AG10803 (cell line): ENCODE data around the gene CBARP.

ENCODE experiments used
- DNase-seq: peaks from one replicate; pipeline ENCODE4 v3.0.0; 2010; ENCODE audit warnings: low read depth
- H3K4me3 ChIP-seq: 2 replicates; pipeline ENCODE4 v1.5.1; 2011; ENCODE audit warnings: mild to moderate bottlenecking, low read length, control low read depth
- TF ChIP-seq, protein P1 (sequence below): conservative IDR thresholded peaks from 2 replicates; pipeline ENCODE4 v1.5.1; 2011; ENCODE audit warnings: mild to moderate bottlenecking, low read length, control low read depth, inconsistent platforms

Gene CBARP

GRCh38 chr19:1261538-1261797, 23.7 kb upstream of the CBARP start:
- no peak for DNase-seq
- TF ChIP-seq, protein P1, sequence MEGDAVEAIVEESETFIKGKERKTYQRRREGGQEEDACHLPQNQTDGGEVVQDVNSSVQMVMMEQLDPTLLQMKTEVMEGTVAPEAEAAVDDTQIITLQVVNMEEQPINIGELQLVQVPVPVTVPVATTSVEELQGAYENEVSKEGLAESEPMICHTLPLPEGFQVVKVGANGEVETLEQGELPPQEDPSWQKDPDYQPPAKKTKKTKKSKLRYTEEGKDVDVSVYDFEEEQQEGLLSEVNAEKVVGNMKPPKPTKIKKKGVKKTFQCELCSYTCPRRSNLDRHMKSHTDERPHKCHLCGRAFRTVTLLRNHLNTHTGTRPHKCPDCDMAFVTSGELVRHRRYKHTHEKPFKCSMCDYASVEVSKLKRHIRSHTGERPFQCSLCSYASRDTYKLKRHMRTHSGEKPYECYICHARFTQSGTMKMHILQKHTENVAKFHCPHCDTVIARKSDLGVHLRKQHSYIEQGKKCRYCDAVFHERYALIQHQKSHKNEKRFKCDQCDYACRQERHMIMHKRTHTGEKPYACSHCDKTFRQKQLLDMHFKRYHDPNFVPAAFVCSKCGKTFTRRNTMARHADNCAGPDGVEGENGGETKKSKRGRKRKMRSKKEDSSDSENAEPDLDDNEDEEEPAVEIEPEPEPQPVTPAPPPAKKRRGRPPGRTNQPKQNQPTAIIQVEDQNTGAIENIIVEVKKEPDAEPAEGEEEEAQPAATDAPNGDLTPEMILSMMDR = no peak; the same call in 1 of the 2 replicates
- H3K4me3 ChIP-seq = peak overlapping the region; percentile 74

DNA sequence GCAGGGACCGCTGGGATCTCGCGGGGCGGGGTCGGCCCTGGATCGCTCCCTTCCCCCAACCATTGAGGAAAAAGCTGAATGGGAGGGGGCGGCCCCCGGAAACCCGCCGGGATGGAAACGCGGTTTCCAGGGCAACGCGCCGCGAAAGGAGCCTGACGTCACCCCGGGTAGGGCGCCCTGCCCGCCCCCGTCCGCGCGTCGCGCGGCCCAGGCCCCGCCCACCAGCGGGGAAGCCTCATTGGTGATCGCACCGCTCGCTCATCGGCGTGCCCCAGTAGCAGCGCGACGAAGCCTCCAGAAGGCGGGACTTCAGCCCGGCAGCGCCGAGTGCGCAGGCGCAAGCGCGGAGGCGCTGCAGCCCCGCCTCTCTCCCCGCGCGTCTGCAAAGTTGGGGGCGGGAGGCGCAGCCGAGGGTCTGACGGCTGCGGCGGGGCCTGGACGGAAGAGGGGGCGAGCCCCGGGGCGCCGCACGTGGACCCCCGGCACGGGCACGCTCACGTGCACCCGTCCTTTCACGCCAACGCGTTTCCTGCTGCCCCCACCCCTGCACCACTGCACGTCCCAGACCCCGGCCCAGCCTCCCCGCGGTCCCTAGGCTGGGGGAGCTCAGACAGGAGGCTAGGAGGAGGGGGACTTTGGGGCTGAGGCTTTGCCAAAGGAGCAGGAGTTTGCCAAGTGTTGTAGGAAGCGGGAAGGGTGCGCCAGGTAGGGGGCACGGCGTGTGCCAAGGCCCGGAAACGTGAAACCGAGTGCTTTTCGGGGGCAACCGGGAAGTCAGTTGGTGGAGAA, 23.1 kb upstream of the CBARP start:
- H3K4me3 ChIP-seq = peak overlapping the region; percentile 74
- DNase-seq = peak; percentile 94
- TF ChIP-seq, protein P1 = no peak

- DNase-seq = no peak
- TF ChIP-seq, protein P1 = no peak
- peak overlapping the region; percentile 22; the same call in 1 of the 2 replicates for H3K4me3 ChIP-seq
Observed at GRCh38 chr19:1259876-1260748, 22.3 kb upstream of the CBARP start.

- H3K4me3 ChIP-seq = no peak overlapping the region
- TF ChIP-seq, protein P1 = no peak
- peak; percentile 71 for DNase-seq
Observed at GRCh38 chr19:1259206-1259875, 21.5 kb upstream of the CBARP start.

- H3K4me3 ChIP-seq = no peak overlapping the region
- no peak for DNase-seq
- TF ChIP-seq, protein P1 = no peak
Observed at GRCh38 chr19:1258707-1259205, 21.0 kb upstream of the CBARP start.

DNA sequence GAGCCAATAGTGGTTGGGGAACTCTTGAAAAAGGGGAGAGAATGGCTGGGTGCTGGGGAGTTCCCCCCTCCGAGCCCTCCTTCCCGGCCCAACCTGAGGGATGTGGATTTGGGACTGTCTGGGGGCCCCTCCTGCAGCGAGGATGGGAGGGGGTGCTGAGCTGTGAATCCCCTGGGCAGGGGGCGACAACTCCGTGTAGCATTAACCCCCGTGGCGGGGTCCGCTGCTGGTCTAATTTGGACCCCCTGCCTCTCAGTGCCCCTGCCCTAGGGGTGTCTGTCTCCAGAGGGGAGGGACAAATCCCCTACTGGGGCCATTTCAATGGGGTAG, 20.3 kb upstream of the CBARP start:
- TF ChIP-seq, protein P1 = no peak

More for the DNA sequence above, 20.3 kb upstream of the CBARP start:
- DNase-seq = no peak
- H3K4me3 ChIP-seq = no peak overlapping the region
